Muscle of arm (tissue), 12 donors: ENCODE results near the gene MAN1A1. TPM values are rescaled to one million over a fixed set of nuclear protein-coding genes. Genes with fewer than 3 reads are reported as not detected.
"Not testable (repeated sequence)": the region's sequence is repeated elsewhere in the genome, so short reads cannot be mapped to it uniquely, and the experiment has no call there.

Experiments
- DNase-seq: peaks from one replicate; pipeline ENCODE4 v3.0.0-alpha.2; 2013
- polyA plus RNA-seq, 12 donors: library from polyadenylated mRNA; unstranded; fragments of 120-200 nt; gene quantifications; one replicate each; pipeline ENCODE4 v1.2.1, GENCODE V29; 2013; ENCODE audit not compliant: insufficient read length in 12 of 12

MAN1A1 gene
- polyA plus RNA-seq, 12 donors: 26.5 to 63.0 (median 34.4) TPM; not detected in 1

DNA sequence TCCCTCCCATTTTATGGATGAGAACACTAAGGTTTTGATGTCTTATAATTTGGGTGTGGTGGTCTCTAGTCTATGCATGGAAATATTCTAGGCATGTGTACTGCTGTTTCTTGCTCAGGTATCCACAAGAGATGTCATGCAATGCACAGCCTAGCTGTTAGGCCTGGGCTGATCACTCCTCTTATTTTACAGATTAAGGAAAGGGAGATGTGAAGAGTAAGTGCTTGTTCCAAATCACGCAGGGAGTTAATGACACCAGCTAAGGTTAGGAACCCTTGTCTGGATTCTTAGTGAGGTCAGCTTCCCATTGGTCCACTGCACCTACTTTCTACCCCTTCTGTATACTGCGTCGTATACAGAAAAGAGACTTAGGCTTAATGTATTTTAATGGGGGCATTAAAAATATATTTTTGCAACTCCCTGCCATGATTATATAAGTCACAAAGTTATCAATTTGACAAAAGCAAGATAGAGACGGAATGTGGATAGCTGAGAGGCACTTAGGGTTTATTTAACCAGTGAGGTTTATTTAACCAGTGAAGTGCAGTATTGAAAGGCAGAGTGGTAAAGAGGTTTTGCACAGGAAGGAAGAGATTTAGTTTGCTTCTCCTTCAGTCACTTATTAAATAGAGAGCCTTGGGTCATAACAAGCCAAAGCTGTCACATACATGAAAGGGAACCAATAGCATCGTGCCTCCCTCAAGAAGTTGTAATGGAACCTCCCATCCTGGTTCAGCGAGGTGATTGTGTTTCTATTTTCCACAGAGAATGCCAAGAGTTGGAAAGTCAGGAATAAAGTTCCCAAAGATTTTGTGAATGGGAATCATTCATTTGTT lies 176.1 kb downstream of the MAN1A1 start:
- DNase-seq: peak; percentile 81

DNA sequence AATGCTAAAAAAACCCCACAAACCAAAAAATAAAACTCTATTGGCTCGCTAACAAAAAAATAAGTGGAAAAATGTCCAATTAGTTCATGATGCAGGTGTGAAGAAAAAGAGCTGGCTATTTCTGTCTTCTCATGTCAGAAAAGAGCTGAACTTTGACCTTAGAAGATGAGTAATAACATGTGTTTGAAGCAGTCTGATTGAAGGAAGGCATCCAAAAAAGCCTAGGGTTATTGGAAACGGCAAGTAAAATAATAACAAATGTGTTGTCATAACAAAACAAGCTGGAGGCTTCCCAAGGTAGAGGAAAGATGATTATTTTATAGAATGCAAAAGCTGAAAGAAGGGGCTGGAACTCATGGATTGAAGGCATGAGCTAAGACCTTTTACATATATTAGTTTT lies 176.7 kb downstream of the MAN1A1 start:
- peak; percentile 86 for DNase-seq

DNA sequence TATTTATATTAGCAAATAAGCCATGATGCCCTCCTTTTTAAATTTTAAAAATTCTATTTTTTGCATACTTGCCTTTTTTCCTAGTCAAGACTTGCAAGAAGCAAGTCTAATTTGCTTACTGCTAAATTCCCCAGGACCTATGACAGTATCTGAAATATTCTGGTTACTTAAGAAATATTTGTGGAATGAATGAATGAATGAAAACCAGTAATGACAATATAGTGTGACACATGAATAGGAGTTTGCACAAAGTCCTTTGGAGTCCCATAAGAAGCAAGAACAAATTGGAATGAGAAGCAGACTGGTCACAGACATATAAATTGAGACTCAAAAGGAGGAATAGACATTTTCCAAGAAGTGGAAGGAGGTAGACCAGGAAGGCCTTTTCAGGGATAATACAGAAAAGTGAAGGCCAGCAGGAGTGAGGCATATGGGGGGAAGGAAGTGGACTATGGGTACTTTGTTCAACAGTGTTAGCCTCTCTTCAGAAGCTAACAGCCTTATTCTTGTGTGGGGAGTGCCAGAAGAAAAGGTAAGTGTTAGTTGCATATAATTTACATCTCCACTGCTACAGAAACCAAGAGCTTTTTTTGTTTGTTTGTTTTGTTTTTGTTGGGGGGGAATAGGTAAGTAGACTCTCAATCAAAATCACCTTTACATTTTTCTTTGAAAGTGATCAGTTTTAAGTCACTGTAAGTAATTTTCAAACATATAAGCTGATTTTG lies 177.5 kb downstream of the MAN1A1 start:
- DNase-seq: no peak

DNA sequence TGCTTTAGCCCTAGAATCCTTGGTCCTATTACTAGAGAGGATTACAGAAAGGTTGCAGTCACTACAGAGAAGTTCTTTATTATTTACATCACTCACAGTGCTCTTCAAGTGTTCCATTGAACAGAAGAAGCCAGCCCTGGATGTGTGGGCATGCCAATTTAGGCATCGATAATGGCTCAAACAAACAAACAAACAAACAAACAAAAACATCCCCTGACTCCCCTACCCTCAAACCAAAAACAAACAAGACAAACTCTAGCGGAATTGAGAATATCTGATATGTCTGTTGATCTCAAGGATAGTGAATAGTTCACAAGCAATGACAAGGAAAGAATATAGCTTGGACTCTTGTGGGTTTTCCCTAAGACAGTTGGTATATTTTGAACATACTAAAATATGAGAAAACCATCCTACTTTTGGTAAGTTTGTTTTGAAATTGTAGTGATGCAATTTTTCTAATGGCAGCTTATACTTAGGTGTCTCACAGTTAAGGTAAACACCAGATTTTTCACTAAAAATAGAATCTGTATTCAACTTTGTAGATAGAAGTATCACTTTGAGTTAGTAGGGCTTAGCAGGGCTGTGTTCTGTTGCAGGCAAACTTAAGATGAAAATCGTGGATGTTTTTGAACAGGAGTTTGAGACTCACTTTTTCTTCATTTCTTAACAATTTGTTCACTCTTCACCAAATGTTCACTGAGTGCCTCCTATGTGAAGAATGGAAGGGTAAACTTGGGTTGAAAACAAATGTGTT lies 178.3 kb downstream of the MAN1A1 start:
- no peak for DNase-seq

DNA sequence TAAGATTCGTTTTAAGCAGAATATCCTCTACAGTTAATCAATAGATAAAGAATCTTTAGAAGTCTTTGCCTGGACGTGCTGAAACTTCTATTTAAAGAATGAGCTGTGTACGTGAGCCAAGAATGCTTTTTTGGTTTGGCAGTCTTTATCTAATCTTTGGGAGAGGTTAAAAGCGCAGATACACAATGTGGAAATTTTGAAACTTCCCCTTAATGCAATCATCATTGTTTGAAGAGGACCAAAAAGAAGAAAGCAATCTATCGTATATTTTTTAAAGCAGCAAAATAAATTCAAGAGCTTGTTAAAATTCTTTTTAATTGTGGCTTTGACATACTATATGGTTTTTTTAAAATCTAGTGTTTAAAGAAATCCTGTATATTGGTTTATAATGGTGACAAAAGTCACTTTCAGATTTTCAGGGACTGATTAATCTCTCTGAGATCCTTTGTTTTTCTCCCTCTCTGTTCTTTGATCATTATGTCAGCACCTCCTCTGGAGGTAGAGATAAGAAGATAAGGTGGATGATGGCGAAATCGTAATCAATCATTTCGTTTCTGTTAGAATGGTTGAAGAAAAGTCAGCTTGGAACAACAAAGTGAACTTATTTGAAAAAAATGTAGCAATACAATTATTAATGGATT lies 179.0 kb downstream of the MAN1A1 start:
- DNase-seq: peak; percentile 36

DNA sequence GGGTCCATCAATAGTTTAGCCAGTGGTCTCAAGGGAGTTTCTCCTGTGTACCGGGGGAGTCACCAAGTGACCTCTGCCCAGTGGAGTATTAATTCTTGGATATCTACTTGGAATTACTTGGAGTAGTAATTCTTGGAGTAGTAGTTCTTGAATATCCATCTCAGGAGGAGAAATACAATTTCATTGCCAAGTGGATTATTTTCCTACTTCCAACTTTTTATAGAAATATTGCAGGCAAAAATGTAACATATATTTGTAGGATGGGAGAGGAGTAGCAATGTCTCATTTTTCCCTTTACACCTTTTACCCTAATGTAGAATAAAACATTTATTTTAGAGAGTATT lies 179.5 kb downstream of the MAN1A1 start:
- DNase-seq: no peak

DNA sequence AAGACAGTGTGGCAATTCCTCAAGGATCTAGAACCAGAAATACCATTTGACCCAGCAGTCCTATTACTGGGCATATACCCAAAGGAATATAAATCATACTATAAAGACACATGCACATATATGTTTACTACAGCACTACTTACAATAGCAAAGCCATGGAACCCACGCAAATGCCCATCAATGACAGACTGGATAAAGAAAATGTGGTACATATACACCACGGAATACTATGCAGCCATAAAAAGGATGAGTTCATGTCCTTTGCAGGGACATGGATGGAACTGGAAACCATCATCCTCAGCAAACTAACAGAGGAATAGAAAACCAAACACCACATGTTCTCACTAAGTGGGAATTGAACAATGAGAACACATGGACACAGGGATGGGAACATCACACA lies 180.2 kb downstream of the MAN1A1 start:
- not testable (repeated sequence) for DNase-seq

DNA sequence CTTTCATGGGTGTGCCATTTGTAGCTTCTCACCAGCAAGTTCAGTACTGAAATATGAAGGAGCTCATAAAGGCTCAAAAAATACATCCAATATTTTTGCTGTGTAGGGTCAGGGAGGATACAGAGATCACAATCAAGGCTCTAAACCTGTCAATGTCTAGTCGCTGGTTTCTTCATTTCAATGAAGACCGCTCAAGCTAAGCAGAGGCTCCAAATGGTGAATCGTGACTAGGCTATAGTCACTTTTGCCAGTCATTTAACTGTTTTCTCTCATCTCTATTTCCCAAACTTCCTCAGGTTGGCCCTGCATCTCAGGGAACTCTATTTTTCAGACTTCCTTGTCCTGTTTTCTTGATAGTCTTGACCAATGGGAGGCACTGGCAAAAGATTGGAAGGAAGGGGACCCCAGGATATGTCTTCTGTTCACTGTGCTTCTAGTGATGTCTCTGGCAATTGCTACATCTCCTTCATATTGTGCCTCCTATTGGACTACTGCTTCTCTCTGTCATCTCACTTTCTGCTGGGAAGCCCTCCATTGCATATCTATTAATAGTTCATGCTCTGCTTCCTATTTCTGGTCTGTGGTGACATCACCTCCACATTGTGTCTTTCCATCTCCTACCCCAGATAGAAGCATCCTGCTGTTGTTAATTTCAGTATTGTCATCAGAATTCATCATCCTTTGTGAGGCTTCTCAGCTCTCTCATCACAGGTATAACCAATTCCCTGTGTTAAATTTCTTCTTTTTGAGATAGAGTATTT lies 183.4 kb downstream of the MAN1A1 start:
- DNase-seq: no peak

DNA sequence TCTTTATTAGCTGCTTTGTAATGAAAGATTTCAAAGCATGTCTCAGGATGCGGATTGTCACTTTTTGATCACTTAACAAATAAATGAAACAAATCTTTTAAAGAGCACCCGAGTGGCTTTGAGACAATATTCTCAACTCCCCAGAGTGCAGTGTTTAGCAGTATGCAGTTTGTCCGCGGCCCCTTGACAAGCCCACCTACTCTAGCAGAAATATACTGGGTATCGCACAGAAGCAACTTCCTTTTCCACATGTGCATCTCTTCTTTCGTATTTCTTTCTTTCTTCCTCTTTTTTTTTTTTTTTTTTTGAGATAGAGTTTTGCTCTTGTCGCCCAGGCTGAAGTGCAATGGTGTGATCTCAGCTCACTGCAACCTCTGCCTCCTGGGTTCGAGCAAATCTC lies 186.6 kb downstream of the MAN1A1 start:
- no peak for DNase-seq

DNA sequence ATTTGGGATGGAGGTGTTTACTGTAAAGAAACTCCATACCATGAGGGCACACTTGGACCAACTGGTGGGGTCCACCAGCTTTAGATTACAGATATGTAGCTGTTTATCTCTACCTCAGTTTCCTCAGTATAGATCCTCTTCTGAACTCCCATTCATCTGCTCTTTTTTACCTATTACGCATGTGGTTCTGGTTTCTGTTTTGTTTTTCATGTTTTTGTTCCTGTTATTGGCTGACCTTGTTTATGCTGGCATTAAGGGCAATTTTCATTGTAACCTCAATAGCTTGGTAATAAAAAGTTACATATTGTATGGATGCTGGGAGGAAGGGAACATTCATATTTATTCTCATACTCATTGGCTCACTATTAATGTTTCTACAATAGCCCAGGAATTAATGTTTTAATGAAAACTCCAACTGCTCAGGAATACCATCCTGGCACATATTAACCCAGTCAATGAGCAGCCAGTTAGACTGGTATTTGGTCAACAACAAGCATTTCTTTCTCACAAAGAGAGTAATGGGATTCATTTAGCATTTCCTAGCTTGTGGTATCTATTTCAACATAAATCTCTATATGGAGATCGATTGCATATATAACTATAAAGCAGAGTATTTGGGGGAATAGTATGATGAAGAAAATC lies 187.3 kb downstream of the MAN1A1 start:
- DNase-seq: no peak

DNA sequence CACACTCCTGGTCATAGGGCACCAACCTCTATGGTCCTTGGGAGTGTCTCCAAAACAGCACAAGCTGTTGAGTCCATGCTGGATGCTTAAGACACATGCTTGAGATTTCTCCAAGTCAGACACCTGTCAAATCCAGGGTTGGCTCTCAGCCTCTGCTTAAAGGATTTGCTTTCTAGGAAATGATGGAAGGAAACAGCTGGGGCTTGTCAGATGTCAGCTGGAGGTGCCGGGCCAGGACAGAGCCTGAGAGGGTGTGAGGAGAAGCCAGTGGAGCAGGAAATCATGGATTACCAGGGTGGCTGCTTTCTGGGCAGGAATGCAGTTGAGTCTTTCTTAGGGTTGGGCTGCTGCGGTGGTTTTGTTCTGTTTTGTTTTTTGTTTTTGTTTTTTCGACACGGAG lies 188.1 kb downstream of the MAN1A1 start:
- DNase-seq: peak; percentile 41

DNA sequence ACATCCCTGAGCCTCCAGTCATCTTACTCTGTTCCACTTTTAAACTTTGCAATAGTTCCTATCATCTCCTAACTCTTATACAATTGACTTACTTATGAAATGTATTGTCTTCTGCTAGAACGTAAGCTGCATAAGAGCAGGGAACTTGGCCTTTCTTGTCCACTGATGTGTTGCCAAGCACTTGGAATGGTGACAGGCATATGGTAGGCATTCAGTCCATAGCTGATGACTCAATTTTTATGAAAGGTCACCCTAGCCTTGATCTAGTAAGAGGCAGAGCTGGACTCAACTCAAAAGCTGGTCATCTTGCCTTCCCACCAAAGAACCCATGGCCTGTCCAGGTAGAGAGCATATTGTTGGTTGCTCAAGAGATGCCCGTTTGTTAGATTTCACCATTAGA lies 188.7 kb downstream of the MAN1A1 start:
- DNase-seq: no peak

DNA sequence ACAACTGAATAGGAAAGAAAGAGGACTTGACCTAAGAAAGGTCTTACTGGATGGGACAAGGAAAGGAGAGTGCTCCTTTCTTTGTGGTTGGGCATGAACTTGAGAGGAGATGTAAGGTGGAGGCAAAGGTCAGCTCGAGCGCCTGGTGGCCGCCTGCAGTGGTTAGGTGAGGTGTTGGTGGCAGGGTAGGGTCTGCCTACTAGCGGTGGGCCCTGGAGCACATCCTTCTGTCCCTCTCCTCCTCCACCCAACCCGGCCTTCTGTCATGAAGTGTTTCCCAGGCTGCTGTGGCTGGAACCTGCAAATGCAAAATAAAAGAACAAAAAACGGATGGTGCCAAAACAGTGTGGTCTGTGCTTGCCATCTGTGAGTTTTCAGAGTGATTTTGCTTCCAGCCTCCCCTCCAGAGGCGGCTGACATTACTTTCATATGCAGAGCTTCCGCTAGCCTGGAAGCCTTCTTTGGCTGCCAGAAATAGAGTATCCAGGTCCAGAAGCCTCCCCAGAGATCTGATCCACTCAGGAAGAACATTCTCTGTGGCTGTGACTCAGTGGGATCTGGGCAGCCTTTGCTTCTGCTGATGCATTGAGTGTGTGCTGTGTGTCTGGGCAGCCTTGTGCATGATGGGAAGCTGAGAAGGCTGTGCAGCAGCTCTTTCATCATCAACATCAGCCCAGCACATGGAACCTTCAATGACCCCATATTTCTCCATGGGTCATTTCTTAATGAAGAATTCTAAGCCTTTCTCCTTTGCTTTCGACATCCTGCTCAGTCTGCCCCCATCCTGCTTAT lies 191.3 kb downstream of the MAN1A1 start:
- DNase-seq: no peak

DNA sequence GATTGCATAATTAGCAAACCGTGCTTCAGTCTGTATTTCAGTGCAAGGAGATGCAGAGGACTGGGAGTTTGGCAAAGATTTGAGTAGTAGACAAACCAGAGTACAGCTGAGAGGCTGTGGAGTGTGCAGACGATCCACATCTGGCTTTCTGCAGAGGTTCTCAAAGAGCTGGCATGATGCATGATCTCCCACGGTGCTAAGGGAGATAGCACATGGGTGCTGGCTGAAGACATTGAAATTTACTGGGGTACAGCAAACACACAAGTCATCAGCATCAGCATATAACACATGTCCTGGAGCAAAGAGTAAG lies 192.1 kb downstream of the MAN1A1 start:
- no peak for DNase-seq

DNA sequence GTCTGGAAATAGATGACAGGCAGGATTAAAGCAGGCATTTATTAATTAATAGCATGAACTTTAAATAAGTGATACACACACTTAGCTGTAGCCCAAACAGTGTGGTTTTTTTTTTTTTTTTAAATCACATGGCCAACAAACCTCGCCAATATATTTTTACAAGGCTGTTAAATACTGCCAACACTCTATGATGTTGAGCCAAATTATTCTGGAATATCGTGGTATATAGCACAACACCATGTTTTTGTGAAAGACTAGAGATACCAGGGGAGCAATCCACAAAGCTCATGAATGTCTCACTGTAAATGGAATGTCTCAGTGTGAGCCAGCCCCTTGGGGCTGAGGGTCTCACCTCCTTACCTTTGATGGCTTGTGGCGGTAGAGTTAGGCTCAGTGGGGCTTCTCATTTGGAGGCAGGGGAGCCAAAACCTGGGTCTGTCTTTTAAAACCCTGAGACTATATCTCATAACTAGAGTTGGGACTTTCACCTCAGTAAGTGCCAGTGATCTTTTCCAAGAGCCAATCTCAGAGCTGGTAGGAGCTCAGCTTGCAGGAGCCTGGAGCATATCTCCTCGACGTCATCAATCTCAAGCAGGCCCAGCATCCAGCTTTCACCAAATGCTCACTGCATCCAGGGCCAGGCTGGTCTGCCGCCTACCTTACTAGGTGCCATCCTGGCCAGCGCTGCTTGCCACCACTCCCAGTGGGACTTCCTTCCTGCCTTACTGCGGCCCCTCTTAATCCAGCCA lies 192.6 kb downstream of the MAN1A1 start:
- no peak for DNase-seq

DNA sequence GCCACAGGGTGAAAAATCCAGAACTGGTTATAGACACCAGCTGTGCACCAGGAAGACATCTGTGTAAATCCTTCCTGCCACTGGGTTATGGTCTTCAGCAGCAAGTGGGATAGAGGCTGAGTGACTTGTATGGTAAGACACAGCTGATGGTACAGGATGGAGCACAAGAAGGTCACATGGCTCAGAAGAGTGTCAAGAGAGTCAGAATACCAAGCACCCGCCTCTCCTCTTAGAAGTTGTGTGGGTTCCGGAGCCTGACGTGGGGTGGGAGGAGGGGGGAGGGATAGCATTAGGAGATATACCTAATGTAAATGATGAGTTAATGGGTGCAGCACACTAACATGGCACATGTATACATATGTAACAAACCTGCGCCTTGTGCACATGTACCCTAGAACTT lies 193.5 kb downstream of the MAN1A1 start:
- DNase-seq: not testable (repeated sequence)

DNA sequence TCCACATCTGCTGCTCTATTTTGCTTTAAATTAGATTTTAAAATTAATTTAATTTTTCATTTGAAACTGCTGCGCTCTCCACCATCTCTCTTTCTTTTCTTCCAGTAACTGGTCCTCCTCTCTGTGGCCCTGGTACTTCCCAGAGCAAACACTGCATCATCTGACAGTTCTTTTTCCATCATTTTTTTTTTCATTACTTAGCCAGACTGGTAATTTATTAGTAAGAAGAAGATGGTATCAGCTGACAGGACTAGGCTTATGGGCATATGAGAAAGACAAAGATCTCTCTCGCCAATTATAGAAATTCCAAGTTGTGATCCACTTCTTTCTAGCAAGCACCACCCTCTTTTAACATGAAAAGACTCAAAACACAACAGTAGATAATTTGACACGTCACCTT lies 197.4 kb downstream of the MAN1A1 start:
- no peak for DNase-seq

DNA sequence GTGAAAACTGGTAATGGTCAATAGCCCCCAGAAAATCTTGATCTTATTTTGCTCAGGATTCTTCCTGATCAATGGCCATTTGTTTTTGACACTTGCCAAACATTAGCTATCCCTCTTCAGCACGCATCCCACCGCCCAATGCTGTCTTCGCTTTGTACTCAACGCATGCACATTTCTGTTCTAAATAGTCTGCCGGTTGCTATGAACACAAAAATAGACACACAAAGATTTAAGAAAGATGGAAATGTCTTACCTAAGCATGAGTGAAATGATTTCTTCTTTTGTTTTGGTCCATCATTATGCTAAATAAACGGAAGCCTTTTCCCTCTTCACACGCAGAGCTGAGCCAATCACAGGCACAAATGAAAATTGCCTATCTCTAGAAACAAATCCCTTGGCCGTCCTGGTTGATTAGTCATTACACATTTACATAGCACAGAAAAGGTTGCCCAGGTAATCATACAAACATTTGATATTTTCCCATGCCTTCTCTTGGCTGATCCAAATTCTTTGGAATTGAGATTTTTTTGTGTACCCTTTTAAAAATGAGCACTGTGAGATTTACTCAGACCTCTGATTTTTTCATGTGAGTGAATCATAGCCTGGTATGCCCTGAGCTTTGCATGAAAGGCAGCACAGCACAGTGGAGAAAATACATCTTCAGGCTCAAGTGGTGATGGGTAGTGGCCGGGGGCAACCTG lies 200.6 kb downstream of the MAN1A1 start:
- DNase-seq: no peak
